NCI-H2227 (cell line): ENCODE results near the gene RSPH4A.
A peak's percentile ranks its signal among the peaks of the same experiment; 100 is the strongest.
"Not testable (repeated sequence)": the region's sequence is repeated elsewhere in the genome, so short reads cannot be mapped to it uniquely, and the experiment has no call there.

ENCODE experiments used
- DNase-seq: peaks from one replicate; lab custom pipeline; 2025; ENCODE audit not compliant: unreplicated experiment; lab: John Stamatoyannopoulos, UW

RSPH4A gene

DNA sequence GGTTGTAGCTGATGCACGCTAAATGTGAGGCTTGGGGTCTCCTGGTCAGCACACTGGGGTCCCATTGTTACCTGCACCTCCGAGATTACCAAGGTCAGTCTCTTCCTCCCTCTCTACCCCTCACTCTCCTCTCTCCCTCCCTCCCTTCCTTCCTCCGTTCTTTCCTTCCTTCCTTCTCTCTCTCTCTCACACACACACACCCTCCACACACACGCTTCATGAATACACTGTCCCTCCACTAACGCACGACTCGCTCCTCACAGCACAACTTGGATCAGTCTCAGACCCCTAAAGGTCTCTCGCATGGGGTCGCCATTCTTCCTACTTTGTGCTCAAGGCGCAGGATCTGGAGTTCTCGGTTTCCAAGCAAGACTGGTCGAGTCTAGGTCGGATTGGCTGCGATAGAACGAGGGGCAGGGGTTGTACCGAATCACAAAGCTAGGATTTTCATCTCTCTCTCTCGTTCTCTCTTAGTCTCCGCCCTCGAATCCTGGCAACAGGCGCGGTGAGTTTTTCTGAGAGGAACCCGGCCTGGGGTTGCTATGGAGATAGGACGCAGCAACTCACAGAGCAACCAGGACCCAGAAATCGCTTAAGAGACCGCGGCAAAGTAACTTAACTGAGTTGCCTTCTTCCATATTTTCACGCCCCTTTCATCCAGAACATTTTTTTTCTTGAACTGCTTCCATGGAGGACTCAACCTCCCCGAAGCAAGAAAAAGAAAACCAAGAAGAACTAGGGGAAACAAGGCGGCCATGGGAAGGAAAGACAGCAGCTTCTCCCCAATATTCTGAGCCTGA lies at the start of gene RSPH4A:
Gene RSPH4A, plus strand, starts transcription at position 543 of the 800 bp plus-strand sequence. Its CDS starts 145 bp downstream, at position 688.
- DNase-seq = peak; percentile 93

GRCh38 chr6:116568111-116568510 lies 48.2 kb upstream of the RSPH4A start:
- no peak for DNase-seq

DNA sequence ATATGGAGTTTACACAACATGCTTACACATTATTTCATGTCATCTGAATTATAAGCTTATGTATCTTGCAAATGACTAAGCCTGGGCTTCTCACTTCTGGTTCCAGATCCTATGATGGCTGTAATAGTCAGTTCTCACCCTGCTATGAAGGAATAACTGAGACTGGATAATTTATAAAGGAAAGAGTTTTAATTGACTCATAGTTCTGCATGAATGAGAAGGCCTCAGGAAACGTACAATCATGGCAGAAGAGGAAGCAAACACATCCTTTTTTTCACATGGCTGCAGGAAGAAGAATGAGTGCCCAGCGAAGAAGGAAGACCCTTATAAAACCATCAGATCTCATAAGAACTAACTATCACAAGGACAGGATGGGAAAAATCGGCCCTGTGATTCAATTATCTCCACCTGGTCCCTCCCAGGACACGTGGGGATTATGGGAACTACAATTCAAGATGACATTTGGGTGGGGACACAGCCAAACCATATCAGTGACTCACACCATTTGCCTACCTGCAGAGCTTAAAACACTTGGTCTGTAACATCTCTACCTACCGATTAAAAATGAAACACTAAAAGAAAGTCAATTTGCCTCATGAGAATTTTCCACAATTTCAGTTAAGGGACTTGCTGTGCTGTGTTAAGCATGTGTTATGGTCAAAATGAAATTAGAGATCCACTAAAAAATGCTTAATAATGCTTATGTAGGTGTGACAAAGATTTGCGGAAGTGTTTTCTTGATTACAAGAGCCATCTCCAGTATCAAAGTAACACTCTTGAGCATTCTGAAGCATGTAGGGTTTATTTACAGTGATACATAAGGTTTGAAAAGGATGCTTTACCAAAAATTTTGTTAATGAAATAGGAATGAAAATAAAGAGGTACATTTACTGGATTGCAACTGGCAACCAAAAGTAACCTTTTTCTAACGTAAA lies 47.2 kb upstream of the RSPH4A start:
- no peak for DNase-seq

- DNase-seq = peak; percentile 96
These were observed 45.2 kb upstream of the RSPH4A start, which contains the start of gene RWDD1 for GRCh38 chr6:116570856-116571682. Gene RWDD1 (plus strand): TSS chr6:116571504. CDS start chr6:116571583, 79 bp downstream.

- no peak for DNase-seq
These were observed 44.6 kb upstream of the RSPH4A start for GRCh38 chr6:116571683-116572000.

DNA sequence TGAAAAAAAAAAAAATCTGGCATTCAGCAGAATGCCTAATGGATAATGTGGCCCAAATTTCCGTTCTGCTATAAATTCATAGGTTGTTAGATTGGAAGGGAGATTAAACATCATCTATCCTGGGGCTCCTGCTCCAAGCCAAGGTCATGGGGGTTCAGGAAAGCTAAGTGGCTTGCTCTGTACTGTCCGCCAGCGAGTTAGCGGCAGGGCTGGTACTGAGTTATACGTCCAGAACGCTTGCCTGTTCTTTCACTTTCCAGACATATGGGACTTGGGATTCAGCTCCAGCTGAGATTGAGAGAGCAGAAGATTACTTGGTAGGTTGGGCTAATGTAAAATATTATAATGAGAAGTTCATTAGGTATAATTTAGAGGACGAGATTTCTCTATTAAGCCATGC lies 44.1 kb upstream of the RSPH4A start:
- no peak for DNase-seq

DNA sequence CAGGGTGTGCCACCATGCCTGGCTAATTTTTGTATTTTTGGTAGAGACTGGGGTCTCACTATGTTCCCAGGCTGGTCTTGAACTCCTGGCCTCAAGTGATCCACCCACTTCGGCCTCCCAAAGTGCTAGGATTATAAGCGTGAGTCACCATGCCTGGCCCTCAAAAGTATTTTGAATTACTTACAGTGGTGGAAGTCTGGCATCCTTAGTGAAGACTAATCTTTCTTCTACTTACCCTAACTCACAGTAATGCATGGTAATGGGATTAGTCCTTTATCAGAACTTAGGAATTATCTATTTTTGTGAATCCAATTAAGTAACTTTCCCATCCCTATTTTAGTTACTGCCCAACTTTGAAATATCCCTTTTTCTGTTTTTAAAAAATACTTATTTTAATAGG lies 41.1 kb upstream of the RSPH4A start:
- no peak for DNase-seq

GRCh38 chr6:116577486-116577885 lies 38.8 kb upstream of the RSPH4A start:
- no peak for DNase-seq

DNA sequence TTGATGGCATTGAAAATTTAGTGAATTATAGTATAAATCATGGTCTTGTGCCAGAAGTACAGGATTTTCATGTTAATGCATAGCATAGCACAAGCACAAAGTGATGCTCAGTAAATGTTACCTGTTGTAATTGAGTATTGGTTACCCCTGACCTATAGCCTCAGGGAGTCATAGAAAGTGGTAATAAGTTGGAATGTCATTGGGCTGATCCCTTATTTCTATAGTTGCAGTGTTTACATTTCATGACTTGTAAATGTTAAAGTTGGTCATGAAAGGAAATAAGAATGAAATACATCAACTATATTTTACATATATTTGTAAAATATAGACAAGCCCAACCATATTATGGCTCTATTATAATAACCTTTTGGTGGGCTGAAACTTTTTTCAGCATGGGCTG lies 37.9 kb upstream of the RSPH4A start:
- no peak for DNase-seq

DNA sequence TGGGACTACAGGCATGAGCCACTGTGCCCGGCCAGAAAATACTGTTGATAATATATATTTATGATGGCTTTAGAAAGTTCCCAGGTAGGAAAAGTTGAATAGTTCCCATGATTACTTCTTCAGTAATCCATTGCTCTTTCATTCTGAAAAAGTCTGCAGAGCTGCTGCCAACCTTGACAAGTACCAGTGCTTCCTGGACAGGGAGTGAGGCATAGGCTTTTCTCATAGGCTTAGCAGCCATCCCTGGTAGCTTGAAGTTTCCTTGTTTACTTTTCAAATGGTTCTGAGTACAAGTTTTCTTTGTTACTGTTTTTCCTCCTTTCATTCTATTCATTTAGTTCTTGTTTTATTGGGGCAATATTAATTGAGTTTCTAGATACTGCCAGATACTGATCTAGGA lies 37.1 kb upstream of the RSPH4A start:
- no peak for DNase-seq

DNA sequence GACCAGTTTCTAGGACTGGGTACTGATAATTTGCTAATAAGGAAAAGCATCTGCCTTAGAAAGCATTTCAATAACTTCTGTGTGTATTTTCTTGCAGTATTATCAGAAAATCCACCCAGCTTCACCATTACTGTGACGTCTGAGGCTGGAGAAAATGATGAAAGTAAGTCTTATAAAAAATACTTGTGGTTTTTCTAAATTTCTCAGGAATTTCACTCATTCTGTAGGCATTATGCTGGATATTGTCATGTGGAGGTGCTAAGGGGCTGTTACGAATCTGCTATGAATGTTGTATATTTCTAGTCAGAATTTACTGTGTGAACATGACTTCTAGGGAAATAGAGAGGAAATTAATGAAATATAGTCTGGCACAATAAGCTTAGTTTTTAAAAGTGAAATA lies 36.1 kb upstream of the RSPH4A start:
- no peak for DNase-seq

DNA sequence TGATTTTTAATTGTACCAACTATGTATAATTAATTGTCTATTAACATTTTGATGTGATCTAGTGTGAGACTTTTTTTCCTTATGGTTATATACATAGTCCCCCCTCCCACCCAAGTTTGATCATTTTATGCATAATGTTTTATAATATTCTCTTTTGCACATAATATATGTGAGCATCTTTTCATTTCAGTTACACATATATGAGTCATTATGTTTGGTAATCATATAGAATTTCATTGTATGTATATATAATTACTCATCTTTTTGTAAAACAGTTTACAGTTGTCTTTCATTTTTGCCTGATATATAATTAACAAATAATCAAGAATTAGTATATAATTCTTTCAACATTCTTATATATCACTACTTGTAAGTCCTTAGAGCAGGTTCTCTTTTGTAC lies 30.0 kb upstream of the RSPH4A start:
- no peak for DNase-seq

GRCh38 chr6:116586738-116587137 lies 29.5 kb upstream of the RSPH4A start:
- DNase-seq = no peak

GRCh38 chr6:116595247-116595646 lies 21.0 kb upstream of the RSPH4A start:
- DNase-seq = no peak

DNA sequence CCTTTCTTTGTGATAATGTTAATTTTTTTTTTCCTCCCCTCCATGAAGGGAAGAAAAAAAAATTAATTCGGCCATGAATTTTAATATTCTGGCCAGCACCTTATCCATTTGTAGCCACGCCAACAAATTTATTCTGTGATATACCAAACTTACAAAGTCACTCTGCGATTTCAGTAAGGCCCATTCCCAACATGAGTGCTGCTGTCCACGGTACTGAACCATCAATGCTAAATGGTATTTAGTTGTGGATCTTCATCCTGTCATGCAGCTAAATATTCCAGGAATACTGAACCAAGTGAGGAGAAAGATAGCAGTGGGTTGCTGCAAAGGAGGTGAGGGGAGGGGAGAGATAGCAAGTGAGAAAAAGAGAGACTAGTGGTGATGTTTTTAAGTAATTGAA lies 19.5 kb upstream of the RSPH4A start:
- no peak for DNase-seq

DNA sequence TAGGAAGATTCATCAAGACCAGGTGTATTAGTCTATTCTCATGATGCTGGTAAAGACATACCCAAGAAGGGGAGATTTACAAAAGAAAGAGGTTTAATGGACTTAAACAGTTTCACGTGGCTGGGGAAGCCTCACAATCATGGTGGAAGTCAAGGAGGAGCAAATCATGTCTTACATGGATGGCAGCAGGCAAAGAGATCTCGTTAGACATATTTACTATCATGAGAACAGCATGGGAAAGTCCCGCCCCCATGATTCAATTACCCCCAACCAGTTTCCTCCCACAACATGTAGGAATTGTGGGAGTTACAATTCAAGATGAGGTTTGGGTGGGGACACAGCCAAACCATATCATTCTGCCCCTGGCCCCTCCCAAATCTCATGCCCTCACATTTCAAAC lies 12.4 kb upstream of the RSPH4A start:
- not testable (repeated sequence) for DNase-seq

DNA sequence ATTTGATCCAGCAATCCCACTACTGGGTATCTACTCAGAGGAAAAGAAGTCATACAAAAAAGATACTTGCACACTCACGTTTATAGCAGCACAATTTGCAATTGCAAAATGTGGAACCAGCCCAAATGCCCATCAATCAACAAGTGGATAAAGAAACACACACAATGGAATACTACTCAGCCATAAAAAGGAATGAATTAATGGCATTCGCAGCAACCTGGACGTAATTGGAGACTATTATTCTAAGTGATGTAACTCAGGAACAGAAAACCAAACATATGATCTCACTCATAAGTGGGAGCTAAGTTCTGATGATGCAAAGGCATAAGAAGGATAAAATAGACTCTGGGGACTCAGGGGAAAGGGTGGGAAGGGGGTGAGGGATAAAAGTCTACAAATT lies 11.4 kb upstream of the RSPH4A start:
- not testable (repeated sequence) for DNase-seq

GRCh38 chr6:116605935-116606334 lies 10.3 kb upstream of the RSPH4A start:
- no peak for DNase-seq

GRCh38 chr6:116611056-116611455 lies 5.2 kb upstream of the RSPH4A start:
- DNase-seq = no peak

GRCh38 chr6:116616737-116617053 lies 416 bp downstream of the RSPH4A start:
- no peak for DNase-seq

DNA sequence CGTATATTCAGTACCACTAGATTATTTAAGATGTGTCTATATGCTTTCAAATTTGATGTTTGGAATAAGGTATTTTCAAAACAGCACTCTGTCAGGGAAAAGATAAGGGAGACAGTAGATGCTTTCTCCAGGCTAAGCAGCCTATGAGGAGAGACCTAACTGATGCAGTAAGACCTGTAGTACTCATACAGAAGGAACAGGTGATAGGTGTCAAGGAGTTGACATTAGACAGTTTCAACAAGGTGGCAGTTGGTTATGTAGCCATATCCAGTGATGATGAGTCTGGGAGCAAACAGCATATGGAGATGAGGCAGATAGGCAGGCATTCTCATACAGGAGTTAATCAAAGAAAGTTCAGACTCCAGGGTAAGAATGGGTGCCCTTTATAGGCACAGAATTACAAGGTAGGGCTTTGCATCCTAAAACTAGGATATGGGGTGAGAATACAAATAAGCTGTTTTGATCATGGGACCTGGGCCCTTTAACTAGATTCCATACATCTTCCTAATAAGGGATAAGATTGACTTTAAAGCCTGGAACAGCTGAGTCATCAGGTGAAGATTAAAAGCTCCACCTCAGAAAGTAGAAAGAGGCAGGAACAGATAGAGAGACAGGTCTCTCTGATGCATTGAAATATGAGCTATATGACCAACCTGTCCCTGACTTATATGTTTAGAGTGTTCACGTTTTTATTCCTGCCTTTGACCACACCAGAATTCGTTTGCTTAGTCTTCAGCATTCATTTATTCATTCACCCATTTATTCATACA lies 7.9 kb downstream of the RSPH4A start:
- no peak for DNase-seq
